ENCODE data around the gene PXDC1.

DNA sequence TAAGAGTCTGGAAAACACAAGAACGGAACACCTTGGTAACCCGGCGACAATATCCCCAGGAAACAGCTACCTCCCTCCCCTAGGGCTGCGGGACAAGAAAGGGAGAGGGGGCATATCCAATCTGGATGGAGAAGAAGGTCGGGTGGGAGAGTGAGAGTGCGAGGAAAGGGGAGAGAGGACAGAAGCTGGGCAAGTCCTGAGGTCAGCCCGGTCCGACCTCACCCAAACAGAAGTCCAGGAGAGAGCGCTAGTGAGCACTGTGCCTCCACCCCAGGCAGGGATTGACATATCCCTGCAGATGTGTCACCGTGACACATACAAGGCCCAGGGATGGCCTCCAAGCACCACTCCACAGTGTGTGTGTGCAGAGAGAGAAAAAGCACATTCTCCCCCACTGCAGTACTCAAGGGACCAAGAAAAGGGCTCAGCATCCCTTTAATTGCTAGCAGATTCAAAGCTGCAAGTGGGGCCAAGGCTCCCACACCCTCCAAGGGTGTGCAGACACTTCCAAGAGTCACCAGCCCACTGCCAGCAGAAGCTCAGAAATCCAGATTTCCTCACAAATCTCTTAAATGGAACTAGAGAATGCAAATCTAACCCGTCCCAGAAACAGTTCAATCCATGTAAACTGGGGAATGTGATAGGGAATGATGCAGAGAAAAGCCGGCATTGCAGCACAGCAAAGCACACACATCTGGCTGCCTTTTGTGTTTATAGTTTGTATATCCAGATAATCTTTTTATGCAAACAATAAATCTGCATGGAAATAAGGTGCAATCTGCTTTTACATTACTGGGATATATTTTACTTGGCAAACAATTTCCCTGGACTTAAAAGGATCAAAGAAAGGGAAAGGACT lies 3.1 kb downstream of the PXDC1 start:
- TF ChIP-seq, protein P1, sequence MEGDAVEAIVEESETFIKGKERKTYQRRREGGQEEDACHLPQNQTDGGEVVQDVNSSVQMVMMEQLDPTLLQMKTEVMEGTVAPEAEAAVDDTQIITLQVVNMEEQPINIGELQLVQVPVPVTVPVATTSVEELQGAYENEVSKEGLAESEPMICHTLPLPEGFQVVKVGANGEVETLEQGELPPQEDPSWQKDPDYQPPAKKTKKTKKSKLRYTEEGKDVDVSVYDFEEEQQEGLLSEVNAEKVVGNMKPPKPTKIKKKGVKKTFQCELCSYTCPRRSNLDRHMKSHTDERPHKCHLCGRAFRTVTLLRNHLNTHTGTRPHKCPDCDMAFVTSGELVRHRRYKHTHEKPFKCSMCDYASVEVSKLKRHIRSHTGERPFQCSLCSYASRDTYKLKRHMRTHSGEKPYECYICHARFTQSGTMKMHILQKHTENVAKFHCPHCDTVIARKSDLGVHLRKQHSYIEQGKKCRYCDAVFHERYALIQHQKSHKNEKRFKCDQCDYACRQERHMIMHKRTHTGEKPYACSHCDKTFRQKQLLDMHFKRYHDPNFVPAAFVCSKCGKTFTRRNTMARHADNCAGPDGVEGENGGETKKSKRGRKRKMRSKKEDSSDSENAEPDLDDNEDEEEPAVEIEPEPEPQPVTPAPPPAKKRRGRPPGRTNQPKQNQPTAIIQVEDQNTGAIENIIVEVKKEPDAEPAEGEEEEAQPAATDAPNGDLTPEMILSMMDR (conservative IDR thresholded peaks at IDR 0.05; ENCODE audit: low read depth in 2 of 2) = peak; percentile 61 to 90
- TF ChIP-seq, protein P2, sequence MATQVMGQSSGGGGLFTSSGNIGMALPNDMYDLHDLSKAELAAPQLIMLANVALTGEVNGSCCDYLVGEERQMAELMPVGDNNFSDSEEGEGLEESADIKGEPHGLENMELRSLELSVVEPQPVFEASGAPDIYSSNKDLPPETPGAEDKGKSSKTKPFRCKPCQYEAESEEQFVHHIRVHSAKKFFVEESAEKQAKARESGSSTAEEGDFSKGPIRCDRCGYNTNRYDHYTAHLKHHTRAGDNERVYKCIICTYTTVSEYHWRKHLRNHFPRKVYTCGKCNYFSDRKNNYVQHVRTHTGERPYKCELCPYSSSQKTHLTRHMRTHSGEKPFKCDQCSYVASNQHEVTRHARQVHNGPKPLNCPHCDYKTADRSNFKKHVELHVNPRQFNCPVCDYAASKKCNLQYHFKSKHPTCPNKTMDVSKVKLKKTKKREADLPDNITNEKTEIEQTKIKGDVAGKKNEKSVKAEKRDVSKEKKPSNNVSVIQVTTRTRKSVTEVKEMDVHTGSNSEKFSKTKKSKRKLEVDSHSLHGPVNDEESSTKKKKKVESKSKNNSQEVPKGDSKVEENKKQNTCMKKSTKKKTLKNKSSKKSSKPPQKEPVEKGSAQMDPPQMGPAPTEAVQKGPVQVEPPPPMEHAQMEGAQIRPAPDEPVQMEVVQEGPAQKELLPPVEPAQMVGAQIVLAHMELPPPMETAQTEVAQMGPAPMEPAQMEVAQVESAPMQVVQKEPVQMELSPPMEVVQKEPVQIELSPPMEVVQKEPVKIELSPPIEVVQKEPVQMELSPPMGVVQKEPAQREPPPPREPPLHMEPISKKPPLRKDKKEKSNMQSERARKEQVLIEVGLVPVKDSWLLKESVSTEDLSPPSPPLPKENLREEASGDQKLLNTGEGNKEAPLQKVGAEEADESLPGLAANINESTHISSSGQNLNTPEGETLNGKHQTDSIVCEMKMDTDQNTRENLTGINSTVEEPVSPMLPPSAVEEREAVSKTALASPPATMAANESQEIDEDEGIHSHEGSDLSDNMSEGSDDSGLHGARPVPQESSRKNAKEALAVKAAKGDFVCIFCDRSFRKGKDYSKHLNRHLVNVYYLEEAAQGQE (IDR thresholded peaks at IDR 0.05; ENCODE audit: unreplicated experiment) = no peak
